Activated CD4-positive, alpha-beta T cell treated with anti-CD3 and anti-CD28 coated beads, Interleukin-2, amount 10 ng/mL, durations not matched to agents 7 days and 5 days (primary cell): Measurements from ENCODE around the gene SMARCD3. TPM values are rescaled to one million over a fixed set of nuclear protein-coding genes. Genes with fewer than 3 reads are reported as not detected.

Experiments
- CTCF ChIA-PET: fragments of 350-600 bp; sonication (Branson Sonifier 250); formaldehyde crosslinking; loops from one replicate; lab custom pipeline; 2021; ENCODE audit warnings: antibody characterized with exemption; lab: Charles Lee
- POLR2A ChIA-PET: fragments of 350-600 bp; sonication (Branson Sonifier 250); formaldehyde crosslinking; loops from one replicate; lab custom pipeline; 2021; ENCODE audit warnings: antibody characterized with exemption; lab: Charles Lee
- DNase-seq: peaks from one replicate; pipeline ENCODE4 v3.0.0-alpha.2; 2020
- H3K27ac Mint-ChIP-seq: one replicate; pipeline ENCODE4 v1.8.0; 2021; ENCODE audit warnings: mild to moderate bottlenecking, moderate library complexity, mixed read lengths
- H3K27me3 Mint-ChIP-seq: one replicate; pipeline ENCODE4 v1.8.0; 2021; ENCODE audit warnings: mixed read lengths
- H3K36me3 Mint-ChIP-seq: one replicate; pipeline ENCODE4 v1.8.0; 2021; ENCODE audit warnings: low read depth, mixed read lengths
- H3K4me1 Mint-ChIP-seq: one replicate; pipeline ENCODE4 v1.8.0; 2021; ENCODE audit warnings: mixed read lengths
- H3K4me3 Mint-ChIP-seq: one replicate; pipeline ENCODE4 v1.8.0; 2021; ENCODE audit warnings: mild to moderate bottlenecking, moderate library complexity, mixed read lengths
- H3K9me3 Mint-ChIP-seq: one replicate; pipeline ENCODE4 v1.8.0; 2021; ENCODE audit warnings: mixed read lengths
- total RNA-seq, 2 experiments: library from RNA; stranded (reverse); gene quantifications; one replicate each; pipeline ENCODE4 v1.2.3, GENCODE V29; 2021

Gene SMARCD3
- total RNA-seq, 2 experiments from 2014 or later = 2.0 to 2.5 TPM

- peaks cover 9% of the 10 kb centered on the region for H3K27me3 Mint-ChIP-seq
- no peaks in the 10 kb centered on the region for H3K9me3 Mint-ChIP-seq
- H3K4me1 Mint-ChIP-seq = no peaks in the 10 kb centered on the region
- no peaks in the 10 kb centered on the region for H3K36me3 Mint-ChIP-seq
- H3K4me3 Mint-ChIP-seq = no peak overlapping the region
- POLR2A ChIA-PET = no interaction called here
- CTCF ChIA-PET = no interaction called here
- no peak for DNase-seq
- H3K27ac Mint-ChIP-seq = no peak overlapping the region
Measured at GRCh38 chr7:151264615-151265014, 16.1 kb upstream of the SMARCD3 start.

GRCh38 chr7:151261529-151261928 lies 13.0 kb upstream of the SMARCD3 start:
- no peak for DNase-seq
- POLR2A ChIA-PET = no interaction called here
- Mint-ChIP-seq H3K4me1 (no peaks in the 10 kb centered on the region), H3K27me3 (peaks cover 9% of the 10 kb centered on the region), H3K27ac (no peak overlapping the region), H3K9me3 (no peaks in the 10 kb centered on the region), H3K4me3 (no peak overlapping the region), H3K36me3 (no peaks in the 10 kb centered on the region)
- CTCF ChIA-PET = interaction anchor here (0.7 to 1.3 kb wide), 3 partner anchors 14 to 187 kb away, joined by 3 read pairs; no protein-coding TSS in a partner anchor

- POLR2A ChIA-PET = no interaction called here
Measured at GRCh38 chr7:151260883-151261282, 12.4 kb upstream of the SMARCD3 start.

DNA sequence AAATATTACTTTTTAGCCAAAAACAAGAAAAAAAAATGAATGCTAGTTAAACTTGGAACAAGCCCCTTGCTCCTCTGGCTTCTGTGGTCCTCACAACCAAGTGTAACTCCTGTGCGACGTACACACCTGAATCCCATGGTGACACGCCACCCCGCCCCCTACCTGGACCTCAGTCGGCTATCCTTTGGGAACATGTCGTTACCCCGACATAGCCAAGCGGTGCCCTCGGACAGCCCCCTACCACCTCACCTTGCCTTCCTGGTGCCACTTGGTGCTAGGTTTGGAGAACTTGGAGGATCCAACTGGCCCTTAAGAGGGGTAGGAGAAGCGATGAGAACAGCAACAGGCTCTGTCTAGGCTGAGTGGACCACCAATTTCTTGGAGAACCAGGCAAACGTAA lies 12.0 kb upstream of the SMARCD3 start:
- Mint-ChIP-seq H3K4me3 (no peak overlapping the region), H3K4me1 (no peaks in the 10 kb centered on the region), H3K9me3 (no peaks in the 10 kb centered on the region), H3K36me3 (no peaks in the 10 kb centered on the region), H3K27me3 (peaks cover 12% of the 10 kb centered on the region), H3K27ac (no peak overlapping the region)
- no peak for DNase-seq
- CTCF ChIA-PET = interaction anchor here (0.8 to 6.7 kb wide), 2 partner anchors 9 to 16 kb away, joined by 3 to 40 read pairs; no protein-coding TSS in a partner anchor
- POLR2A ChIA-PET = no interaction called here

More at GRCh38 chr7:151260883-151261282, 12.4 kb upstream of the SMARCD3 start:
- Mint-ChIP-seq H3K9me3 (no peaks in the 10 kb centered on the region), H3K27ac (no peak overlapping the region), H3K27me3 (peaks cover 9% of the 10 kb centered on the region), H3K36me3 (no peaks in the 10 kb centered on the region), H3K4me1 (no peaks in the 10 kb centered on the region), H3K4me3 (no peak overlapping the region)
- DNase-seq = no peak
- CTCF ChIA-PET = interaction anchor here (0.8 kb wide), 1 partner anchor 8 kb away, joined by 3 read pairs; no protein-coding TSS in a partner anchor

DNA sequence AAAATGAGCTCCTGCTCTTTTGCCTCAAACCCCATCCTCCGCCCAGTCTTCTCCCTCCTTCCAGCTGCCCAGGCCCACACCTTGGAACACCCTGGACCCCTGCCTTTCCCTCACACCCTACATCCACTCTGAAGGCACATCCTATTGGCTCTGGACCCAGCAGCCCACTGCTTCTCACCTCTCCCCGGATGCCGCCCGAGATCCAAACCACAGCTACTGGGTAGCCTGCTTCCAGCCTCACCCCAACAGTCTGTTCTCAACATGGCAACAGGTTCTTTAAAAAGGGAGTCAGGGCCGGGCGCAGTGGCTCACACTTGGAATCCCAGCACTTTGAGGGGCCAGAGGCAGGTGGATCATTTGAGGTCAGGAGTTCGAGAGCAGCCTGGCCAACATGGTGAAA lies 9.5 kb upstream of the SMARCD3 start:
- ChIA-PET POLR2A (no interaction called here), CTCF (interaction anchor here (6.7 kb wide), 1 partner anchor 13 kb away, joined by 40 read pairs; no protein-coding TSS in a partner anchor)
- DNase-seq = no peak
- Mint-ChIP-seq H3K4me3 (no peak overlapping the region), H3K4me1 (no peaks in the 10 kb centered on the region), H3K27ac (no peak overlapping the region), H3K36me3 (no peaks in the 10 kb centered on the region), H3K27me3 (peaks cover 23% of the 10 kb centered on the region), H3K9me3 (no peaks in the 10 kb centered on the region)

- Mint-ChIP-seq H3K36me3 (no peaks in the 10 kb centered on the region), H3K27me3 (peaks cover 30% of the 10 kb centered on the region), H3K4me1 (peaks cover 3% of the 10 kb centered on the region), H3K27ac (no peak overlapping the region), H3K9me3 (no peaks in the 10 kb centered on the region), H3K4me3 (no peak overlapping the region)
- DNase-seq = no peak
- ChIA-PET POLR2A (no interaction called here), CTCF (interaction anchor here (0.6 to 6.7 kb wide), 4 partner anchors 9 to 486 kb away, joined by 3 to 40 read pairs (median 4); no protein-coding TSS in a partner anchor)
Measured at GRCh38 chr7:151256410-151257045, 8.0 kb upstream of the SMARCD3 start.

GRCh38 chr7:151255390-151255789 lies 6.9 kb upstream of the SMARCD3 start:
- no peak for DNase-seq
- no peaks in the 10 kb centered on the region for H3K9me3 Mint-ChIP-seq
- peaks cover 5% of the 10 kb centered on the region for H3K4me1 Mint-ChIP-seq
- H3K36me3 Mint-ChIP-seq = no peaks in the 10 kb centered on the region
- ChIA-PET POLR2A (no interaction called here), CTCF (interaction anchor here (0.7 to 6.7 kb wide), 3 partner anchors 11 to 388 kb away, joined by 3 to 40 read pairs (median 3); no protein-coding TSS in a partner anchor)
- H3K27ac Mint-ChIP-seq = no peak overlapping the region
- H3K27me3 Mint-ChIP-seq = peaks cover 40% of the 10 kb centered on the region
- H3K4me3 Mint-ChIP-seq = no peak overlapping the region

DNA sequence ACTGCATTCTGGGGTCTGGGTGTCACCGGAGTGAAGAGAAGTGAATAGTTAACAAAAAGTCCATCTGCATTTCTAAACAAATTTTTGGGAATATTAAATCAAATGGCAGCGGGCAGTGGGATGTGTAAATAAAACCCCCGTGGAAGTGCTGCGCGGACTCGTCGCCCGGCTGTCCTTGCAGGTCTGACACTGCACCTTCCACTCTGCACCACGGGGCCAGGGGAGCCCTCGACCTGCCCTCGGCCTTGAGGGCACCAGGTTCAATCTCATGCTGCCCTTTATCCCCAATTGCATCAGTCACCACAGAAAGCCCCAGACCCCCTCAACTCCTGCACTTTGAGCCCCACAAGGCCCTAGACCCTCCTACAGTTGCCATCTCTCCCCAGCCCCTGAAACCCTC lies 6.4 kb upstream of the SMARCD3 start:
- H3K4me1 Mint-ChIP-seq = peaks cover 5% of the 10 kb centered on the region
- CTCF ChIA-PET = interaction anchor here (1.2 to 6.7 kb wide), 2 partner anchors 10 to 13 kb away, joined by 3 to 40 read pairs; no protein-coding TSS in a partner anchor
- no peak overlapping the region for H3K27ac Mint-ChIP-seq
- H3K27me3 Mint-ChIP-seq = peaks cover 46% of the 10 kb centered on the region
- no peaks in the 10 kb centered on the region for H3K9me3 Mint-ChIP-seq
- H3K36me3 Mint-ChIP-seq = no peaks in the 10 kb centered on the region
- POLR2A ChIA-PET = no interaction called here
- no peak for DNase-seq
- no peak overlapping the region for H3K4me3 Mint-ChIP-seq

DNA sequence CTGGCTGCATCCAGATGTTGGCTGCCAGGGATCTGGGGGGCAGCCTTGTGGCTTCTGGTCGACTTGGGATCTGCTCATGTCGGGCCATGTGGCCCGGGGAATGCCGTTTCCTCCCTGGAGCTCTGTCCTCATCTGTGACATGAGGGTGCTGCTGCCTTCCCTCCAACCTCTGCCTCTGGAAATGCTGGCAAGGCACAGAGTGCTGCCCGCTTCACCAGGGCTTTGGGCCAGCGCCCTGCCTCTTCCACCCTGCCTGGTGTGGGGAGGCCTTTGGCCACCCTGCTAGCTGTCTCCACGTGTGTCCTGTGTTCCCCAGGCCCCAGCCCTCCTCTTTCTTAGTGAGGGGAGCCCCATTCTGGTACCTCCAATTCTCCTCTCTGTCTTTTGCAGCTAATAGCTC lies 5.8 kb upstream of the SMARCD3 start:
- Mint-ChIP-seq H3K27ac (no peak overlapping the region), H3K9me3 (no peaks in the 10 kb centered on the region), H3K4me3 (no peak overlapping the region), H3K4me1 (peaks cover 9% of the 10 kb centered on the region), H3K36me3 (no peaks in the 10 kb centered on the region), H3K27me3 (peaks cover 51% of the 10 kb centered on the region)
- CTCF ChIA-PET = interaction anchor here (6.7 kb wide), 1 partner anchor 10 kb away, joined by 40 read pairs; no protein-coding TSS in a partner anchor
- POLR2A ChIA-PET = no interaction called here
- DNase-seq = no peak

- DNase-seq = no peak
- H3K4me1 Mint-ChIP-seq = peaks cover 14% of the 10 kb centered on the region
- H3K27ac Mint-ChIP-seq = no peak overlapping the region
- H3K9me3 Mint-ChIP-seq = no peaks in the 10 kb centered on the region
- CTCF ChIA-PET = interaction anchor here (0.7 to 2.1 kb wide), 4 partner anchors 10 to 122 kb away, joined by 3 to 13 read pairs (median 3); no protein-coding TSS in a partner anchor
- POLR2A ChIA-PET = no interaction called here
- peaks cover 57% of the 10 kb centered on the region for H3K27me3 Mint-ChIP-seq
- H3K36me3 Mint-ChIP-seq = no peaks in the 10 kb centered on the region
- H3K4me3 Mint-ChIP-seq = no peak overlapping the region
Measured at GRCh38 chr7:151252961-151253711, 4.6 kb upstream of the SMARCD3 start.

DNA sequence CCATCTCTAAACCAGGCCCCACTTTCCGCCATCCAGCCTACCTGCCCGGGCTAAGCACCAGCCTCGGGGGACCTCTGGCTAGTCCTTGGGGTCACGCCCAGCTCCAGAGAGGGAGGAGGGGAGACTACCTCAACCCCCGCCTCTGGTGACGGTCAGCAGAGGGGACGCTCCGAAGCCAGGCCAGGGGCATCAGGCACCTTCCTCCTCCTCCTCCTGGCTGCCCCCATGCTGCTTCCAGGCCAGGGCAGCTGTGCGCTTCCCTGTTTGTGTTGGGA lies 4.0 kb upstream of the SMARCD3 start:
- H3K27me3 Mint-ChIP-seq = peaks cover 61% of the 10 kb centered on the region
- H3K4me1 Mint-ChIP-seq = peaks cover 17% of the 10 kb centered on the region
- no peaks in the 10 kb centered on the region for H3K9me3 Mint-ChIP-seq
- ChIA-PET CTCF (interaction anchor here (0.7 to 2.1 kb wide), 4 partner anchors 9 to 121 kb away, joined by 3 to 13 read pairs (median 3); no protein-coding TSS in a partner anchor), POLR2A (no interaction called here)
- H3K27ac Mint-ChIP-seq = no peak overlapping the region
- no peaks in the 10 kb centered on the region for H3K36me3 Mint-ChIP-seq
- H3K4me3 Mint-ChIP-seq = no peak overlapping the region
- no peak for DNase-seq

DNA sequence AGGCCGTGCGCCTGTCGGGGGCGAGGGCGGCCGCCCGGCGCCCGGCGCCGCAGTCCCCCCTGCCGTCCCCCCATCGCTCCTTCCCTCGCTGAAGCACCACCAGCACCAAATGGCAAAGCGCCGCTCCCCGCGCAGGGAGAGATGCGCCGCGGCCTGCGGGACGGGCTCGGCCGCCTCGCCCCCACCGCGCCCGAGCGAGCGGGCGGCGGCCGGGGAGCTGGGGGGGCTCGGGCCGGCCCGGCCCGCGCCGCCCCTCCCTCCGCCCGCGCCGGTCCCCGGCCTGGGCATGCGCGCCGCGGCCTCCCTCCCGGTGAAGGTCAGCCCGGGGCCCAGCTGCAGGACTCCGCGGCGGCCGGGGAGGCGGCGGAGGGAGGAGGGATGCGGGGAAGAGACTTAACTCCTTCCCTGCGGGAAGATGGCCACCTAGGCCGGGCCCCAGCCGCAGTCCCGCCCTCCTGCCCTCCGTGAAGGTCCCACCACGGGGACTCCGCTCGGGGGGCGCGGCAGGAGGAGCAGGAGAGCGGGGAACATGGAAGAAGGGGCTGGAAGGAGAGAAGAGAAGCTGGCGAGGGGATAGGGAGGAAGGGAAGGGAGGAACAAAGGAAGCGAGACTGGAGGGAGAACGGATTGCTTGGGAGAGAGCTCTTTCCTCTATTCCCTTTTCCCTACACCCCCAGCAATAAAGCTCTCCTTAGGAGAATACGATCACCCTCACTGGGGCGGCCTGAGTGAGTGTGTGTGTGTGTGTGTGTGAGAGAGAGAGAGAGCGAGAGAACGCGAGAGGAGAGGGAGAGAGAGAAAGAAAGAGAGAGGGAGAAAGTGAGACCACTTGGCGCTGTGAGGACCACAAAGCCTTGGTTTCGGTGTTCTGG lies 3.4 kb upstream of the SMARCD3 start:
- no peak overlapping the region for H3K27ac Mint-ChIP-seq
- H3K4me1 Mint-ChIP-seq = peaks cover 17% of the 10 kb centered on the region
- H3K36me3 Mint-ChIP-seq = no peaks in the 10 kb centered on the region
- no peak overlapping the region for H3K4me3 Mint-ChIP-seq
- no peak for DNase-seq
- ChIA-PET POLR2A (no interaction called here), CTCF (interaction anchor here (1.1 to 2.1 kb wide), 4 partner anchors 8 to 121 kb away, joined by 3 to 13 read pairs (median 4); no protein-coding TSS in a partner anchor)
- no peaks in the 10 kb centered on the region for H3K9me3 Mint-ChIP-seq
- H3K27me3 Mint-ChIP-seq = peaks cover 67% of the 10 kb centered on the region
